Liver (tissue), 9 donors: ENCODE measurements around the gene ACTRT2. TPM values are rescaled to one million over a fixed set of nuclear protein-coding genes. Genes with fewer than 3 reads are reported as not detected.

Experiments
- DNase-seq: peaks from one replicate; pipeline ENCODE4 v3.0.0-alpha.2; 2017; ENCODE audit warnings: low spot score
- H3K27ac ChIP-seq, 2 donors: one replicate each; pipeline ENCODE4 v1.7.0; 2013; ENCODE audit warnings: inconsistent platforms in 2 of 2, low read length in 2 of 2, control low read depth in 1 of 2, low read depth in 1 of 2, mild to moderate bottlenecking in 1 of 2
- H3K27me3 ChIP-seq, 4 donors: one replicate each; pipeline versions ENCODE4 v1.6.1 to v1.7.0; 2013; ENCODE audit warnings: low read length in 3 of 4, inconsistent platforms in 1 of 4, mild to moderate bottlenecking in 1 of 4, moderate library complexity in 1 of 4; ENCODE audit not compliant: control insufficient read depth in 4 of 4, insufficient read depth in 4 of 4
- H3K36me3 ChIP-seq, 4 donors: one replicate each; pipeline versions ENCODE4 v1.6.1 to v1.7.0; 2013; ENCODE audit warnings: low read length in 3 of 4, mild to moderate bottlenecking in 3 of 4, low read depth in 1 of 4, moderate library complexity in 1 of 4; ENCODE audit not compliant: control insufficient read depth in 4 of 4, insufficient read depth in 3 of 4
- H3K4me1 ChIP-seq, 4 donors: one replicate each; pipeline versions ENCODE4 v1.6.1 to v1.7.0; 2013; ENCODE audit warnings: low read length in 3 of 4, mild to moderate bottlenecking in 3 of 4, moderate library complexity in 1 of 4; ENCODE audit not compliant: control insufficient read depth in 4 of 4, insufficient read depth in 4 of 4
- H3K4me3 ChIP-seq, 3 donors: one replicate each; pipeline versions ENCODE4 v1.6.1 to v1.7.0; 2013; ENCODE audit warnings: low read length in 3 of 3, control low read depth in 1 of 3, low read depth in 1 of 3, mild to moderate bottlenecking in 1 of 3
- H3K9ac ChIP-seq, 2 donors: one replicate each; pipeline ENCODE4 v1.7.0; 2013; ENCODE audit warnings: low read length in 2 of 2, mild to moderate bottlenecking in 2 of 2, moderate library complexity in 2 of 2, control low read depth in 1 of 2, low read depth in 1 of 2
- H3K9me3 ChIP-seq, 4 donors: one replicate each; pipeline versions ENCODE4 v1.6.1 to v1.7.0; 2013; ENCODE audit warnings: low read length in 3 of 4; ENCODE audit not compliant: control insufficient read depth in 4 of 4
- EGR1 ChIP-seq, 2 donors: IDR thresholded peaks; 2 replicates each; pipeline ENCODE4 v1.6.1; 2016 to 2018; ENCODE audit warnings: antibody characterized with exemption in 2 of 2, low read depth in 2 of 2
- FOXA1 ChIP-seq: IDR thresholded peaks from 2 replicates; pipeline ENCODE4 v1.6.1; 2016; ENCODE audit warnings: antibody characterized with exemption
- GABPA ChIP-seq, 2 donors: IDR thresholded peaks in 1 of 2; conservative IDR thresholded peaks in 1 of 2; 2 replicates each; pipeline ENCODE4 v1.6.1; 2016; ENCODE audit warnings: antibody characterized with exemption in 2 of 2, mild to moderate bottlenecking in 1 of 2, moderate library complexity in 1 of 2
- HNF4A ChIP-seq, 2 donors: conservative IDR thresholded peaks; 2 replicates each; pipeline ENCODE4 v1.6.1; 2016; ENCODE audit warnings: antibody characterized with exemption in 2 of 2, mild to moderate bottlenecking in 2 of 2
- JUND ChIP-seq, 2 donors: IDR thresholded peaks; 2 replicates each; pipeline ENCODE4 v1.6.1; 2016; ENCODE audit warnings: antibody characterized with exemption in 2 of 2
- MAX ChIP-seq: IDR thresholded peaks from 2 replicates; pipeline ENCODE4 v1.6.1; 2016; ENCODE audit warnings: antibody characterized with exemption
- RAD21 ChIP-seq, 2 donors: IDR thresholded peaks; 2 replicates each; pipeline ENCODE4 v1.6.1; 2016; ENCODE audit warnings: antibody characterized with exemption in 2 of 2, mild to moderate bottlenecking in 2 of 2
- RXRA ChIP-seq, 2 donors: IDR thresholded peaks; 2 replicates each; pipeline ENCODE4 v1.6.1; 2017 to 2018; ENCODE audit warnings: antibody characterized with exemption in 2 of 2, mild to moderate bottlenecking in 1 of 2
- TAF1 ChIP-seq: conservative IDR thresholded peaks from 2 replicates; pipeline ENCODE4 v1.6.1; 2016; ENCODE audit warnings: antibody characterized with exemption, mild to moderate bottlenecking
- WGBS: extraction: QIAGEN DNeasy Blood & Tissue Kit; methylation state at CpG from one replicate; pipeline ENCODE4 v1.1.7; 2013; 5-methylcytosine and 5-hydroxymethylcytosine counted together
- polyA plus RNA-seq, 2 donors: library from polyadenylated mRNA; stranded (reverse) in 1 of 2; unstranded in 1 of 2; fragments of 200-250 nt in 1 of 2; fragments of >200 nt in 1 of 2; fragmentation: Nextera tagmentation in 1 of 2; extraction: Ambion mirVana in 1 of 2; gene quantifications; one replicate each; pipeline versions ENCODE4 v1.2.1 to v1.2.3, GENCODE V29; 2013 to 2015
- total RNA-seq, 2 donors: library from RNA; depleted of rRNA; stranded (reverse); fragments of >200 nt; gene quantifications; one replicate each; pipeline ENCODE4 v1.2.3, GENCODE V29; 2014
- TF ChIP-seq, protein P1 (sequence below): IDR thresholded peaks from 2 replicates; pipeline ENCODE4 v1.6.1; 2016; ENCODE audit warnings: antibody characterized with exemption, mild to moderate bottlenecking
- TF ChIP-seq, protein P2 (sequence below): IDR thresholded peaks from 2 replicates; pipeline ENCODE4 v1.6.1; 2016; ENCODE audit warnings: antibody characterized with exemption
- TF ChIP-seq, protein P3 (sequence below): fragments of 150-350 bp; IDR thresholded peaks from 2 replicates; pipeline ENCODE4 v1.5.1; 2017; ENCODE audit warnings: improper control_type of control experiment, low read depth, low read length; ENCODE audit not compliant: missing input control
- donor health status: healthy.
- donor health status: healthy.
- donor health status: healthy.
- donor health status: healthy.
- donor health status: healthy.

ACTRT2 gene
- total and polyA plus RNA-seq, 4 donors: not detected

- no peak overlapping the region for H3K9ac ChIP-seq
- H3K36me3 ChIP-seq: no peaks in the 10 kb centered on the region
- H3K27me3 ChIP-seq: peaks cover 0 to 4% (median 3%) of the 10 kb centered on the region in 4 donors
- H3K4me3 ChIP-seq: no peak overlapping the region
- no peak overlapping the region for H3K27ac ChIP-seq
- H3K4me1 ChIP-seq: no peaks in the 10 kb centered on the region
- no peak for DNase-seq
- no peak for TF ChIP-seq RAD21 (IDR thresholded peaks at IDR 0.05)
- TF ChIP-seq JUND (IDR thresholded peaks at IDR 0.05): no peak
- TF ChIP-seq, protein P1, sequence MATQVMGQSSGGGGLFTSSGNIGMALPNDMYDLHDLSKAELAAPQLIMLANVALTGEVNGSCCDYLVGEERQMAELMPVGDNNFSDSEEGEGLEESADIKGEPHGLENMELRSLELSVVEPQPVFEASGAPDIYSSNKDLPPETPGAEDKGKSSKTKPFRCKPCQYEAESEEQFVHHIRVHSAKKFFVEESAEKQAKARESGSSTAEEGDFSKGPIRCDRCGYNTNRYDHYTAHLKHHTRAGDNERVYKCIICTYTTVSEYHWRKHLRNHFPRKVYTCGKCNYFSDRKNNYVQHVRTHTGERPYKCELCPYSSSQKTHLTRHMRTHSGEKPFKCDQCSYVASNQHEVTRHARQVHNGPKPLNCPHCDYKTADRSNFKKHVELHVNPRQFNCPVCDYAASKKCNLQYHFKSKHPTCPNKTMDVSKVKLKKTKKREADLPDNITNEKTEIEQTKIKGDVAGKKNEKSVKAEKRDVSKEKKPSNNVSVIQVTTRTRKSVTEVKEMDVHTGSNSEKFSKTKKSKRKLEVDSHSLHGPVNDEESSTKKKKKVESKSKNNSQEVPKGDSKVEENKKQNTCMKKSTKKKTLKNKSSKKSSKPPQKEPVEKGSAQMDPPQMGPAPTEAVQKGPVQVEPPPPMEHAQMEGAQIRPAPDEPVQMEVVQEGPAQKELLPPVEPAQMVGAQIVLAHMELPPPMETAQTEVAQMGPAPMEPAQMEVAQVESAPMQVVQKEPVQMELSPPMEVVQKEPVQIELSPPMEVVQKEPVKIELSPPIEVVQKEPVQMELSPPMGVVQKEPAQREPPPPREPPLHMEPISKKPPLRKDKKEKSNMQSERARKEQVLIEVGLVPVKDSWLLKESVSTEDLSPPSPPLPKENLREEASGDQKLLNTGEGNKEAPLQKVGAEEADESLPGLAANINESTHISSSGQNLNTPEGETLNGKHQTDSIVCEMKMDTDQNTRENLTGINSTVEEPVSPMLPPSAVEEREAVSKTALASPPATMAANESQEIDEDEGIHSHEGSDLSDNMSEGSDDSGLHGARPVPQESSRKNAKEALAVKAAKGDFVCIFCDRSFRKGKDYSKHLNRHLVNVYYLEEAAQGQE: no peak
- no peak for TF ChIP-seq MAX
- TF ChIP-seq HNF4A (conservative IDR thresholded peaks at IDR 0.05): no peak
- TF ChIP-seq, protein P2, sequence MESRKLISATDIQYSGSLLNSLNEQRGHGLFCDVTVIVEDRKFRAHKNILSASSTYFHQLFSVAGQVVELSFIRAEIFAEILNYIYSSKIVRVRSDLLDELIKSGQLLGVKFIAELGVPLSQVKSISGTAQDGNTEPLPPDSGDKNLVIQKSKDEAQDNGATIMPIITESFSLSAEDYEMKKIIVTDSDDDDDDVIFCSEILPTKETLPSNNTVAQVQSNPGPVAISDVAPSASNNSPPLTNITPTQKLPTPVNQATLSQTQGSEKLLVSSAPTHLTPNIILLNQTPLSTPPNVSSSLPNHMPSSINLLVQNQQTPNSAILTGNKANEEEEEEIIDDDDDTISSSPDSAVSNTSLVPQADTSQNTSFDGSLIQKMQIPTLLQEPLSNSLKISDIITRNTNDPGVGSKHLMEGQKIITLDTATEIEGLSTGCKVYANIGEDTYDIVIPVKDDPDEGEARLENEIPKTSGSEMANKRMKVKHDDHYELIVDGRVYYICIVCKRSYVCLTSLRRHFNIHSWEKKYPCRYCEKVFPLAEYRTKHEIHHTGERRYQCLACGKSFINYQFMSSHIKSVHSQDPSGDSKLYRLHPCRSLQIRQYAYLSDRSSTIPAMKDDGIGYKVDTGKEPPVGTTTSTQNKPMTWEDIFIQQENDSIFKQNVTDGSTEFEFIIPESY: no peak
- no peak for TF ChIP-seq EGR1 (IDR thresholded peaks at IDR 0.05; ENCODE audit: low read depth in 2 of 2)
- no peak for TF ChIP-seq FOXA1
- TF ChIP-seq TAF1: no peak
- no peak for TF ChIP-seq GABPA (IDR thresholded peaks at IDR 0.05 in 1 of 2, conservative IDR thresholded peaks at IDR 0.05 in 1 of 2)
- no peak for TF ChIP-seq RXRA (IDR thresholded peaks at IDR 0.05)
- TF ChIP-seq, protein P3, sequence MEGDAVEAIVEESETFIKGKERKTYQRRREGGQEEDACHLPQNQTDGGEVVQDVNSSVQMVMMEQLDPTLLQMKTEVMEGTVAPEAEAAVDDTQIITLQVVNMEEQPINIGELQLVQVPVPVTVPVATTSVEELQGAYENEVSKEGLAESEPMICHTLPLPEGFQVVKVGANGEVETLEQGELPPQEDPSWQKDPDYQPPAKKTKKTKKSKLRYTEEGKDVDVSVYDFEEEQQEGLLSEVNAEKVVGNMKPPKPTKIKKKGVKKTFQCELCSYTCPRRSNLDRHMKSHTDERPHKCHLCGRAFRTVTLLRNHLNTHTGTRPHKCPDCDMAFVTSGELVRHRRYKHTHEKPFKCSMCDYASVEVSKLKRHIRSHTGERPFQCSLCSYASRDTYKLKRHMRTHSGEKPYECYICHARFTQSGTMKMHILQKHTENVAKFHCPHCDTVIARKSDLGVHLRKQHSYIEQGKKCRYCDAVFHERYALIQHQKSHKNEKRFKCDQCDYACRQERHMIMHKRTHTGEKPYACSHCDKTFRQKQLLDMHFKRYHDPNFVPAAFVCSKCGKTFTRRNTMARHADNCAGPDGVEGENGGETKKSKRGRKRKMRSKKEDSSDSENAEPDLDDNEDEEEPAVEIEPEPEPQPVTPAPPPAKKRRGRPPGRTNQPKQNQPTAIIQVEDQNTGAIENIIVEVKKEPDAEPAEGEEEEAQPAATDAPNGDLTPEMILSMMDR: no peak
- no peaks in the 10 kb centered on the region for H3K9me3 ChIP-seq
- WGBS: 72% methylated on average over 14 of the region's 14 CpGs
Observed at GRCh38 chr1:3034728-3035562, 13.7 kb downstream of the ACTRT2 start.
